Endothelial cell of umbilical vein (primary cell): ENCODE data around the gene BDP1. TPM values are rescaled to one million over a fixed set of nuclear protein-coding genes. Genes with fewer than 3 reads are reported as not detected.

Experiments
- BruUV-seq: library from RNA; stranded (reverse); fragments of 400-500 nt; replicated peaks from 2 replicates; lab custom pipeline; 2021; lab: Mats Ljungman, UMichigan
- CTCF ChIA-PET: fragments of 300-600, 350-600 bp; sonication (Branson Sonifier 250); formaldehyde crosslinking; loops from one replicate; lab custom pipeline; 2021; ENCODE audit warnings: antibody characterized with exemption, inconsistent platforms; lab: Charles Lee
- POLR2A ChIA-PET: fragments of 300-600, 350-600 bp; sonication (Branson Sonifier 250); formaldehyde crosslinking; loops from one replicate; lab custom pipeline; 2021; ENCODE audit warnings: antibody characterized with exemption, inconsistent platforms; lab: Charles Lee
- DNase-seq: peaks from one replicate; pipeline ENCODE4 v3.0.0-alpha.2; 2011; ENCODE audit warnings: low read depth, low spot score
- FAIRE-seq: peaks from 2 replicates; lab custom pipeline; 2011; peaks lifted over from hg19 to GRCh38; lab: Jason Lieb, UNC
- H2AFZ ChIP-seq: 2 replicates; pipeline ENCODE4 v1.6.0; 2012; ENCODE audit warnings: low read depth, low read length, control low read depth, inconsistent platforms
- H3K27ac ChIP-seq: 2 replicates; pipeline ENCODE4 v1.5.1; 2011; ENCODE audit warnings: low read depth, mild to moderate bottlenecking, control low read depth, low read length, moderate library complexity; ENCODE audit not compliant: insufficient read depth
- H3K27me3 ChIP-seq, 2 experiments: 2 replicates each; pipeline versions ENCODE4 v1.6.0 to v1.6.1; 2011; ENCODE audit warnings: low read length in 2 of 2, mixed read lengths in 1 of 2; ENCODE audit not compliant: control insufficient read depth in 2 of 2, insufficient read depth in 2 of 2
- H3K36me3 ChIP-seq, 2 experiments: 2 replicates in 1 of 2; 3 replicates in 1 of 2; pipeline ENCODE4 v1.5.1; 2011; ENCODE audit warnings: low read length in 2 of 2, mild to moderate bottlenecking in 1 of 2, moderate library complexity in 1 of 2; ENCODE audit not compliant: control insufficient read depth in 2 of 2, insufficient read depth in 2 of 2; ENCODE audit errors: extremely low read depth in 1 of 2
- H3K4me1 ChIP-seq: 3 replicates; pipeline ENCODE4 v1.5.1; 2011; ENCODE audit warnings: mild to moderate bottlenecking, low read length; ENCODE audit not compliant: control insufficient read depth, insufficient read depth; ENCODE audit errors: extremely low read depth
- H3K4me2 ChIP-seq: 2 replicates; pipeline ENCODE4 v1.6.1; 2011; ENCODE audit warnings: low read length, control low read depth, mixed read lengths; ENCODE audit not compliant: insufficient read depth
- H3K4me3 ChIP-seq, 3 experiments: fragments of 200-600 bp in 1 of 3; sonication (generic), shearing (Covaris generic) in 1 of 3; replicated peaks in 1 of 3; 2 replicates each; pipeline ENCODE4 v1.5.1; 2011 to 2016; ENCODE audit warnings: control low read depth in 3 of 3, low read length in 3 of 3, mild to moderate bottlenecking in 2 of 3, inconsistent platforms in 1 of 3, low read depth in 1 of 3, moderate library complexity in 1 of 3; ENCODE audit not compliant: insufficient read depth in 1 of 3
- H3K79me2 ChIP-seq: 2 replicates; pipeline ENCODE4 v1.6.0; 2012; ENCODE audit warnings: low read length, inconsistent platforms; ENCODE audit not compliant: control insufficient read depth, insufficient read depth
- H3K9ac ChIP-seq: replicated peaks from 2 replicates; pipeline ENCODE3; 2011; ENCODE audit warnings: low read length, control low read depth; ENCODE audit not compliant: insufficient read depth; ENCODE audit errors: extremely low read depth
- H3K9me1 ChIP-seq: replicated peaks from 3 replicates; pipeline ENCODE4 v1.6.0; 2011; ENCODE audit warnings: mild to moderate bottlenecking, low read length; ENCODE audit not compliant: control insufficient read depth, insufficient read depth; ENCODE audit errors: extremely low read depth
- H3K9me3 ChIP-seq: replicated peaks from 2 replicates; pipeline ENCODE4 v1.5.1; 2012; ENCODE audit warnings: low read length, inconsistent platforms; ENCODE audit not compliant: control insufficient read depth, insufficient read depth
- H4K20me1 ChIP-seq: replicated peaks from 2 replicates; pipeline ENCODE3; 2011; ENCODE audit warnings: mild to moderate bottlenecking, low read length; ENCODE audit not compliant: control insufficient read depth, insufficient read depth; ENCODE audit errors: extremely low read depth
- EZH2 ChIP-seq: IDR thresholded peaks from 2 replicates; pipeline ENCODE4 v1.6.1; 2012; ENCODE audit warnings: borderline replicate concordance, low read depth, mild to moderate bottlenecking, moderate library complexity, low read length, inconsistent platforms; ENCODE audit not compliant: severe bottlenecking
- MAX ChIP-seq: IDR thresholded peaks from 2 replicates; pipeline ENCODE4 v1.6.1; 2011; ENCODE audit not compliant: insufficient read depth, insufficient read length
- POLR2A ChIP-seq: IDR thresholded peaks from 2 replicates; pipeline ENCODE4 v1.6.1; 2012; ENCODE audit warnings: low read depth, mild to moderate bottlenecking, control low read depth, low read length
- POLR2AphosphoS5 ChIP-seq: IDR thresholded peaks from 2 replicates; pipeline ENCODE4 v1.6.1; 2012; ENCODE audit warnings: low read depth, mild to moderate bottlenecking, control low read depth, low read length, moderate library complexity; ENCODE audit not compliant: insufficient read depth
- dilution Hi-C: fragments of 300-500 bp; cut with MboI; formaldehyde crosslinking; loops from one replicate; pipeline ENCODE4 v1.15.0; 2019; ENCODE audit warnings: low sequenced_read_pairs; ENCODE audit not compliant: extremely low pct_ligation_motif_present
- intact Hi-C: fragments of 100-400 bp; cut with micrococcal nuclease; formaldehyde crosslinking; loops from one replicate; pipeline ENCODE4 v1.10.0; 2022
- polyA plus RNA-seq, 4 experiments: library from polyadenylated mRNA; depleted of rRNA in 3 of 4; stranded (reverse) in 3 of 4; unstranded in 1 of 4; fragments of >200 nt; gene quantifications; 2 replicates each; pipeline versions ENCODE4 v1.2.1 to v1.2.3, GENCODE V29; 2011 to 2012; ENCODE audit warnings: missing spikeins in 1 of 4
- total RNA-seq: library from RNA; stranded (reverse); gene quantifications from 2 replicates; pipeline ENCODE4 v1.2.3, GENCODE V29; 2021

BDP1 gene
- total and polyA plus RNA-seq, 2 donors (not counting 3 experiments of a cell fraction or from before 2014, with no cell fraction given): 4.5 to 27.5 TPM

GRCh38 chr5:71586941-71587765, 131.7 kb downstream of the BDP1 start, which contains the start of gene MCCC2:
TSS of gene MCCC2 (plus strand) at chr5:71587340. CDS start at chr5:71587426, 86 bp downstream.
- peaks cover 2% of the 10 kb centered on the region for H3K79me2 ChIP-seq
- POLR2A ChIA-PET: interaction anchor here (1.0 to 1.2 kb wide), 2 partner anchors 14 to 30 kb away, joined by 4 to 8 read pairs; no protein-coding TSS in a partner anchor
- BruUV-seq: TSS peak; percentile 75
- H3K27ac ChIP-seq: peak within 1 kb of the TSS; percentile 46
- H3K4me1 ChIP-seq: peaks cover 3% of the 10 kb centered on the region
- CTCF ChIA-PET: interaction anchor here (2.7 kb wide), 1 partner anchor 14 kb away, joined by 26 read pairs; no protein-coding TSS in a partner anchor
- no peaks in the 10 kb centered on the region for H3K27me3 ChIP-seq
- no peaks in the 10 kb centered on the region for H3K36me3 ChIP-seq
- no peaks in the 10 kb centered on the region for H3K9me3 ChIP-seq
- H3K9me1 ChIP-seq: no peaks in the 10 kb centered on the region
- dilution Hi-C loops: no loop called here
- H3K9ac ChIP-seq: peak within 1 kb of the TSS; percentile 76
- peak within 1 kb of the TSS; percentile 62 for H3K4me2 ChIP-seq
- peak; percentile 98 for FAIRE-seq
- intact Hi-C loops: loop anchor here (2.0 to 5.0 kb wide), 2 partner anchors 14 to 170 kb away; no protein-coding TSS in a partner anchor
- H2AFZ ChIP-seq: peak within 1 kb of the TSS; percentile 76
- H4K20me1 ChIP-seq: no peaks in the 10 kb centered on the region
- DNase-seq: peak; percentile 97
- peak within 1 kb of the TSS; percentile 61 to 75 (median 63) for H3K4me3 ChIP-seq
- TF ChIP-seq POLR2A (peak; percentile 61), MAX (peak; percentile 83), POLR2AphosphoS5 (peak; percentile 76), EZH2 (no peak)
